CD14-positive monocyte (primary cell): Measurements from ENCODE around the gene MID1IP1. TPM values are rescaled to one million over a fixed set of nuclear protein-coding genes. Genes with fewer than 3 reads are reported as not detected.

ENCODE experiments used
- DNase-seq, 3 donors: peaks; one replicate each; pipeline ENCODE4 v3.0.0-alpha.2; 2011 to 2022
- H2AFZ ChIP-seq: 2 replicates; pipeline ENCODE4 v1.6.0; 2012; ENCODE audit warnings: mild to moderate bottlenecking, low read depth, low read length, inconsistent platforms; ENCODE audit not compliant: insufficient read depth, poor library complexity, severe bottlenecking
- H3K27ac ChIP-seq, 2 donors: 1 replicate in 1 of 2; 2 replicates in 1 of 2; pipeline ENCODE4 v1.5.1; 2012 to 2013; ENCODE audit warnings: low read length in 2 of 2, control low read depth in 1 of 2, inconsistent platforms in 1 of 2, low read depth in 1 of 2, mild to moderate bottlenecking in 1 of 2
- H3K27me3 ChIP-seq, 2 donors: one replicate each; pipeline versions ENCODE4 v1.6.0 to v1.6.1; 2011 to 2013; ENCODE audit warnings: low read length in 2 of 2; ENCODE audit not compliant: control insufficient read depth in 2 of 2, insufficient read depth in 2 of 2
- H3K36me3 ChIP-seq, 2 donors: replicated peaks in 1 of 2; 1 replicate in 1 of 2; 2 replicates in 1 of 2; pipeline versions ENCODE4 v1.5.1 to v1.6.1; 2012 to 2013; ENCODE audit warnings: low read length in 2 of 2, control low read depth in 1 of 2, inconsistent platforms in 1 of 2, mild to moderate bottlenecking in 1 of 2; ENCODE audit not compliant: insufficient read depth in 2 of 2, control insufficient read depth in 1 of 2
- H3K4me1 ChIP-seq, 2 donors: 1 replicate in 1 of 2; 2 replicates in 1 of 2; pipeline versions ENCODE4 v1.5.1 to v1.6.1; 2012 to 2013; ENCODE audit warnings: low read length in 2 of 2, control low read depth in 1 of 2, inconsistent platforms in 1 of 2, mild to moderate bottlenecking in 1 of 2, moderate library complexity in 1 of 2; ENCODE audit not compliant: insufficient read depth in 2 of 2, control insufficient read depth in 1 of 2
- H3K4me2 ChIP-seq: replicated peaks from 2 replicates; pipeline ENCODE3; 2012; ENCODE audit warnings: low read length, moderate library complexity, mild to moderate bottlenecking; ENCODE audit not compliant: poor library complexity, severe bottlenecking; ENCODE audit errors: extremely low read depth
- H3K4me3 ChIP-seq, 3 experiments: fragments of 200-600 bp in 1 of 3; sonication (generic) in 1 of 3; replicated peaks in 1 of 3; 1 replicate in 2 of 3; 2 replicates in 1 of 3; pipeline ENCODE4 v1.5.1; 2011 to 2013; ENCODE audit warnings: low read length in 3 of 3, mild to moderate bottlenecking in 3 of 3, control low read depth in 2 of 3, low read depth in 2 of 3, inconsistent platforms in 1 of 3, moderate library complexity in 1 of 3
- H3K79me2 ChIP-seq: 2 replicates; pipeline ENCODE4 v1.6.0; 2012; ENCODE audit warnings: mild to moderate bottlenecking, control low read depth, inconsistent platforms, low read length, moderate library complexity; ENCODE audit not compliant: insufficient read depth
- H3K9ac ChIP-seq: 2 replicates; pipeline ENCODE4 v1.6.0; 2017; ENCODE audit warnings: low read length, mild to moderate bottlenecking; ENCODE audit not compliant: insufficient read depth, poor library complexity, severe bottlenecking
- H3K9me3 ChIP-seq, 2 donors: replicated peaks in 1 of 2; 1 replicate in 1 of 2; 2 replicates in 1 of 2; pipeline versions ENCODE4 v1.5.1 to v1.6.1; 2012 to 2013; ENCODE audit warnings: low read length in 2 of 2, control low read depth in 1 of 2; ENCODE audit not compliant: control insufficient read depth in 1 of 2, insufficient read depth in 1 of 2
- H4K20me1 ChIP-seq: 2 replicates; pipeline ENCODE4 v1.6.0; 2012; ENCODE audit warnings: mild to moderate bottlenecking, low read length, control low read depth, moderate library complexity; ENCODE audit not compliant: insufficient read depth
- H3K27ac Mint-ChIP-seq, 7 donors: one replicate each; pipeline ENCODE4 v1.8.0; 2020; ENCODE audit warnings: mild to moderate bottlenecking in 7 of 7, mixed read lengths in 7 of 7, moderate library complexity in 6 of 7, inconsistent platforms in 2 of 7
- H3K27me3 Mint-ChIP-seq, 3 donors: one replicate each; pipeline ENCODE4 v1.8.0; 2021 to 2022; ENCODE audit warnings: low read depth in 3 of 3, mild to moderate bottlenecking in 3 of 3, mixed read lengths in 3 of 3, moderate library complexity in 3 of 3, inconsistent platforms in 1 of 3
- H3K36me3 Mint-ChIP-seq, 2 donors: one replicate each; pipeline ENCODE4 v1.8.0; 2020; ENCODE audit warnings: mixed read lengths in 2 of 2, inconsistent platforms in 1 of 2, mild to moderate bottlenecking in 1 of 2
- H3K4me1 Mint-ChIP-seq: one replicate; pipeline ENCODE4 v1.8.0; 2020; ENCODE audit warnings: mild to moderate bottlenecking, mixed read lengths
- H3K4me3 Mint-ChIP-seq, 2 donors: one replicate each; pipeline ENCODE4 v1.8.0; 2020; ENCODE audit warnings: mild to moderate bottlenecking in 2 of 2, mixed read lengths in 2 of 2, moderate library complexity in 1 of 2
- H3K9me3 Mint-ChIP-seq, 7 donors: one replicate each; pipeline ENCODE4 v1.8.0; 2020 to 2022; ENCODE audit warnings: mixed read lengths in 7 of 7, mild to moderate bottlenecking in 6 of 7, moderate library complexity in 6 of 7, inconsistent platforms in 2 of 7
- WGBS: methylation state at CpG from one replicate; pipeline ENCODE4 v1.1.5; 2013; ENCODE audit warnings: missing lambda C conversion rate; ENCODE audit not compliant: insufficient coverage; 5-methylcytosine and 5-hydroxymethylcytosine counted together
- intact Hi-C, 2 donors: fragments of 100-400 bp; cut with micrococcal nuclease; formaldehyde crosslinking; loops; one replicate each; pipeline versions ENCODE4 v1.15.0 to v1.15.1; 2023
- polyA plus RNA-seq, 3 donors: library from polyadenylated mRNA; depleted of rRNA in 1 of 3; unstranded in 2 of 3; stranded (reverse) in 1 of 3; fragments of 300-500 nt in 2 of 3; fragments of >200 nt in 1 of 3; fragmentation: Illumina TruSeq in 2 of 3; gene quantifications; 1 replicate in 2 of 3; 2 replicates in 1 of 3; pipeline ENCODE4 v1.2.3, GENCODE V29; 2012 to 2021
- TF ChIP-seq, protein P1 (sequence below): fragments of 200-600 bp; IDR thresholded peaks from one replicate; pipeline ENCODE4 v1.8.0; 2022; ENCODE audit warnings: antibody characterized with exemption, mild to moderate bottlenecking

Gene MID1IP1
- polyA plus RNA-seq, 3 donors = 48.4 to 138 (median 55.5) TPM

GRCh38 chrX:38807873-38808272 is 6.6 kb downstream of the MID1IP1 start:
- TF ChIP-seq, protein P1, sequence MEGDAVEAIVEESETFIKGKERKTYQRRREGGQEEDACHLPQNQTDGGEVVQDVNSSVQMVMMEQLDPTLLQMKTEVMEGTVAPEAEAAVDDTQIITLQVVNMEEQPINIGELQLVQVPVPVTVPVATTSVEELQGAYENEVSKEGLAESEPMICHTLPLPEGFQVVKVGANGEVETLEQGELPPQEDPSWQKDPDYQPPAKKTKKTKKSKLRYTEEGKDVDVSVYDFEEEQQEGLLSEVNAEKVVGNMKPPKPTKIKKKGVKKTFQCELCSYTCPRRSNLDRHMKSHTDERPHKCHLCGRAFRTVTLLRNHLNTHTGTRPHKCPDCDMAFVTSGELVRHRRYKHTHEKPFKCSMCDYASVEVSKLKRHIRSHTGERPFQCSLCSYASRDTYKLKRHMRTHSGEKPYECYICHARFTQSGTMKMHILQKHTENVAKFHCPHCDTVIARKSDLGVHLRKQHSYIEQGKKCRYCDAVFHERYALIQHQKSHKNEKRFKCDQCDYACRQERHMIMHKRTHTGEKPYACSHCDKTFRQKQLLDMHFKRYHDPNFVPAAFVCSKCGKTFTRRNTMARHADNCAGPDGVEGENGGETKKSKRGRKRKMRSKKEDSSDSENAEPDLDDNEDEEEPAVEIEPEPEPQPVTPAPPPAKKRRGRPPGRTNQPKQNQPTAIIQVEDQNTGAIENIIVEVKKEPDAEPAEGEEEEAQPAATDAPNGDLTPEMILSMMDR = no peak
- Histone ChIP-seq H4K20me1 (no peaks in the 10 kb centered on the region), H3K27me3 (no peaks in the 10 kb centered on the region), H3K4me3 (peak overlapping the region in 1 of 3 experiments; percentile 88), H3K4me2 (peak overlapping the region; percentile 78), H2AFZ (no peak overlapping the region), H3K4me1 (peaks cover 30 to 44% of the 10 kb centered on the region in 2 donors), H3K36me3 (no peaks in the 10 kb centered on the region), H3K9me3 (peaks cover 0 to 12% of the 10 kb centered on the region in 2 donors), H3K79me2 (peaks cover 55% of the 10 kb centered on the region), H3K27ac (peak overlapping the region in 1 of 2 donors; percentile 89), H3K9ac (no peak overlapping the region)
- no peak overlapping the region for H3K4me3 Mint-ChIP-seq
- H3K27ac Mint-ChIP-seq = peak overlapping the region in 2 of 7 donors; percentile 50 to 70
- H3K4me1 Mint-ChIP-seq = peaks cover 43% of the 10 kb centered on the region
- intact Hi-C loops = loop anchor here (10.0 kb wide), 2 partner anchors 57 to 177 kb away; no protein-coding TSS in a partner anchor
- peaks cover 0 to 22% (median 3%) of the 10 kb centered on the region in 7 donors for H3K9me3 Mint-ChIP-seq
- no peak for DNase-seq
- peaks cover 0 to 4% of the 10 kb centered on the region in 2 donors for H3K36me3 Mint-ChIP-seq
- peaks cover 0 to 7% (median 0%) of the 10 kb centered on the region in 3 donors for H3K27me3 Mint-ChIP-seq

DNA sequence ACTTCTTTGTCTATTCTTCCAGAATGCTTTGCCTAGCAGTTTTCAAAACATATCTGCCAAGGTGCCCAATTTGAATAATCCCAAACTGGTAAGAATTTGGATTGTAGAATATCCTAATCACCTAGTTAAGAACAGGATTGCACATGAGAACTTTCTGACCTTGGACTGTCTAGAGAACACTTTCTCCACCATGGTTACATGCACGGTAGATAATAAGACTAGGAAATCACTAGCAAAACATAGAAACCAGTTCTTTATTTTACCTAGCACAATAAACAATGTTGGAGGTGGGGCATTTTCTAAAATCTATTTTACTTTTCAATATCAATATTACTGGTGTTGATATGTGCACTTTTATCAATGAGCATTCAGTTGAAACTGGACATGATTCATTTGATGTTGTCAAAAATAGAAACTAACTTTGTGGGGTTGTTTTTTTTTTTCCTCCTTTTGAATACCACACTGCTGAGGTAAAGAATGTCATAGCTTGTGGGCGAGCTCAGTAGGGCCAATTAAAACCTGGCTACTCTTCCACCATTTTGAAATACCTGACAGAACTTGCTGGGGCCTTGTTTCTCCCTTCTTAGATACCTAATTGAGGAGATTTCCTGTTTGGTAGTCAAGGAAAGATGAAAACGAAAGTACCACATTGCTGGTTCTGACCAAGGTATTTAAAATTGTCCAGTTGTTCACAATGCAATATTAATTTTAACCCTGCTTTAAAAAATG is 10.4 kb downstream of the MID1IP1 start:
- H3K4me1 Mint-ChIP-seq = peaks cover 43% of the 10 kb centered on the region
- no peak overlapping the region for H3K4me3 ChIP-seq
- TF ChIP-seq, protein P1 = no peak

More for the DNA sequence above, 10.4 kb downstream of the MID1IP1 start:
- no peak overlapping the region for H3K4me2 ChIP-seq
- H3K4me1 ChIP-seq = peaks cover 23 to 41% of the 10 kb centered on the region in 2 donors
- no peaks in the 10 kb centered on the region for H3K36me3 ChIP-seq
- no peak for DNase-seq
- no peak overlapping the region for H3K27ac ChIP-seq
- peaks cover 0 to 1% (median 0%) of the 10 kb centered on the region in 3 donors for H3K27me3 Mint-ChIP-seq
- H3K4me3 Mint-ChIP-seq = no peak overlapping the region
- peaks cover 0 to 4% of the 10 kb centered on the region in 2 donors for H3K36me3 Mint-ChIP-seq
- H3K9ac ChIP-seq = no peak overlapping the region
- intact Hi-C loops = no loop called here
- no peak overlapping the region for H3K27ac Mint-ChIP-seq
- no peaks in the 10 kb centered on the region for H3K27me3 ChIP-seq
- H3K9me3 Mint-ChIP-seq = peaks cover 0 to 2% (median 0%) of the 10 kb centered on the region in 7 donors
- WGBS = no CpG with 5 or more reads among the region's 3 CpGs
- no peaks in the 10 kb centered on the region for H3K9me3 ChIP-seq
- no peaks in the 10 kb centered on the region for H4K20me1 ChIP-seq
- peaks cover 24% of the 10 kb centered on the region for H3K79me2 ChIP-seq
- H2AFZ ChIP-seq = no peak overlapping the region
